HG03108 (cell line): Measurements from ENCODE around the gene TGFBR2.

Experiments
- ATAC-seq: cut with Tn5 transposase; IDR thresholded peaks from one replicate; pipeline ENCODE4 v1.9.1; 2021; ENCODE audit warnings: moderate library complexity; ENCODE audit not compliant: unreplicated experiment

Gene TGFBR2

GRCh38 chr3:30688776-30689641, 82.6 kb downstream of the TGFBR2 start:
- ATAC-seq, result no peak

GRCh38 chr3:30690199-30690598, 83.8 kb downstream of the TGFBR2 start:
- ATAC-seq, result no peak

- ATAC-seq, result no peak
These were observed 85.0 kb downstream of the TGFBR2 start for GRCh38 chr3:30691249-30691880.

GRCh38 chr3:30691944-30692343, 85.5 kb downstream of the TGFBR2 start:
- ATAC-seq, result no peak

- no peak for ATAC-seq
These were observed 86.2 kb downstream of the TGFBR2 start for GRCh38 chr3:30692498-30693130.

- peak; percentile 91 for ATAC-seq
These were observed 87.2 kb downstream of the TGFBR2 start for GRCh38 chr3:30693470-30694120.

GRCh38 chr3:30694148-30694547, 87.7 kb downstream of the TGFBR2 start:
- no peak for ATAC-seq

- no peak for ATAC-seq
These were observed 88.3 kb downstream of the TGFBR2 start for GRCh38 chr3:30694668-30695067.

- no peak for ATAC-seq
These were observed 89.1 kb downstream of the TGFBR2 start for GRCh38 chr3:30695302-30696061.

GRCh38 chr3:30696403-30696819, 90.0 kb downstream of the TGFBR2 start:
- ATAC-seq, result no peak

GRCh38 chr3:30696896-30697295, 90.5 kb downstream of the TGFBR2 start:
- ATAC-seq, result no peak

- ATAC-seq, result no peak
These were observed 92.1 kb downstream of the TGFBR2 start for GRCh38 chr3:30698549-30698948.

GRCh38 chr3:30699927-30700326, 93.5 kb downstream of the TGFBR2 start:
- ATAC-seq, result no peak

- no peak for ATAC-seq
These were observed 94.4 kb downstream of the TGFBR2 start for GRCh38 chr3:30700702-30701321.

GRCh38 chr3:30702038-30702827, 95.8 kb downstream of the TGFBR2 start:
- ATAC-seq, result no peak

GRCh38 chr3:30702828-30703397, 96.5 kb downstream of the TGFBR2 start:
- no peak for ATAC-seq

- ATAC-seq, result no peak
These were observed 98.8 kb downstream of the TGFBR2 start for GRCh38 chr3:30704931-30705890.

- no peak for ATAC-seq
These were observed 101.4 kb downstream of the TGFBR2 start for GRCh38 chr3:30707825-30708224.
